Stimulated activated CD8-positive, alpha-beta memory T cell treated with anti-CD3 and anti-CD28 coated beads, Interleukin-4, amount 100 ng/mL, for 4 hours (primary cell): ENCODE results near the gene SLC4A2.

Experiments
- DNase-seq, 2 donors: peaks; one replicate each; pipeline ENCODE4 v3.0.0-alpha.2; 2020; ENCODE audit warnings: low read depth in 2 of 2, low spot score in 1 of 2

The SLC4A2 gene

GRCh38 chr7:151114151-151115090 lies 55.0 kb downstream of the SLC4A2 start:
- DNase-seq: no peak

DNA sequence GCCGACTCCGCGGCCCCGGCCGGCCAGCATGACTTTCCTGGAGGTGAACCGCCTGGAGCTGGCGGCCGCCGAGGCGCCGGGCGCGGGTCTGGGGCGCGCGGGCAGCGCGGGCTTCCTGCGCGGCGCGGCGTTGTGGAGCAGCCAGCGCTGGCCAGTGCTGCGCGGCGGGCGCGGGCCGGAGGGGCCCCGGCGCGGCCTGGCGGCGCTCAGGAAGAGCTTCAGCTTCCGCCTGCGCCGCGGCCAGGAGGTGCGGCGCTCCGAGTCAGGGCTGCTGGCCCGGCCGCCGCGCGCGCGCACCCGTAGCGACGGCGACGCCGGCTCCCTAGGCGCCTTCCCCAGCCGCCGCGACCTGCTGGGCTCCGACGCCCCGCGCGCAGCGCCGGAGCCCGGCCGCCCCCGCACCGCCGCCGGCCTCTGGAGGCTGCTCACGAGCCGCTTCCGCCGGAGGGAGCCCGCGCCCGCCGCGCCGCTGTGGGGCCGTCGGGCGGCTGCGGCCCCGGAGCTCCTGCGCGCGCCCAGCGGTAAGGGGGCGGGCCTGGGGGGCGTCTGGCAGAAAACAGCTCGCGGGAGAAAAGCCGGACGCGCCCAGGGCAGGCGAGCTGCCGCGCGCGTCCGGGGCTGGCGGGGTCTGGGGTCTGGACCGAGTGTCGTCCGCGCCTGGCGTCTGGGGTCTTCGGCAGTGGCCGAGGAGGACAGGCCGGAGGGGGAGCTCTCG lies 55.9 kb downstream of the SLC4A2 start:
- DNase-seq: no peak

- no peak for DNase-seq
These were observed 56.5 kb downstream of the SLC4A2 start for GRCh38 chr7:151115836-151116418.

GRCh38 chr7:151116603-151117440 lies 57.4 kb downstream of the SLC4A2 start:
- no peak for DNase-seq

GRCh38 chr7:151117565-151117964 lies 58.2 kb downstream of the SLC4A2 start:
- no peak for DNase-seq

GRCh38 chr7:151118108-151119054 lies 59.0 kb downstream of the SLC4A2 start:
- no peak for DNase-seq

DNA sequence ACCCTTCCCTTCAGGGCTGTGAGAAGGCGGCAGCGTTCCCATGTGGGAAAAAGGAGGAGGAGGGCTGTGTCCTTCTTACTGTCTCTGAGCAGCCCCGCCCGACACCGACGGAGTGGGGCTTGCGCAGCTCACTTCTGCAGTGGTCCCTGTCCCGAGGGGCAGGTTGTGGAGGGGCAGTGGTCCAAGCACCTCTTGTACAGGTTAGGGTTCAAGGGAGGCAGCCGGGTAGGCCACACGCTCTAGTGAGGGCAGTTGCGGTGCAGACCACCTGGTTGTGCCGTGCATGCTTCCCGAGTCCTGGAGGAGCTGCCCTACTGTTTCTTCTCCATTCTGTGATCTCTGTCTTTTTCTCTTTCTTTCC lies 59.6 kb downstream of the SLC4A2 start:
- DNase-seq: no peak

- no peak for DNase-seq
These were observed 60.5 kb downstream of the SLC4A2 start for GRCh38 chr7:151119902-151120301.

- DNase-seq: no peak
These were observed 61.5 kb downstream of the SLC4A2 start for GRCh38 chr7:151120896-151121295.

DNA sequence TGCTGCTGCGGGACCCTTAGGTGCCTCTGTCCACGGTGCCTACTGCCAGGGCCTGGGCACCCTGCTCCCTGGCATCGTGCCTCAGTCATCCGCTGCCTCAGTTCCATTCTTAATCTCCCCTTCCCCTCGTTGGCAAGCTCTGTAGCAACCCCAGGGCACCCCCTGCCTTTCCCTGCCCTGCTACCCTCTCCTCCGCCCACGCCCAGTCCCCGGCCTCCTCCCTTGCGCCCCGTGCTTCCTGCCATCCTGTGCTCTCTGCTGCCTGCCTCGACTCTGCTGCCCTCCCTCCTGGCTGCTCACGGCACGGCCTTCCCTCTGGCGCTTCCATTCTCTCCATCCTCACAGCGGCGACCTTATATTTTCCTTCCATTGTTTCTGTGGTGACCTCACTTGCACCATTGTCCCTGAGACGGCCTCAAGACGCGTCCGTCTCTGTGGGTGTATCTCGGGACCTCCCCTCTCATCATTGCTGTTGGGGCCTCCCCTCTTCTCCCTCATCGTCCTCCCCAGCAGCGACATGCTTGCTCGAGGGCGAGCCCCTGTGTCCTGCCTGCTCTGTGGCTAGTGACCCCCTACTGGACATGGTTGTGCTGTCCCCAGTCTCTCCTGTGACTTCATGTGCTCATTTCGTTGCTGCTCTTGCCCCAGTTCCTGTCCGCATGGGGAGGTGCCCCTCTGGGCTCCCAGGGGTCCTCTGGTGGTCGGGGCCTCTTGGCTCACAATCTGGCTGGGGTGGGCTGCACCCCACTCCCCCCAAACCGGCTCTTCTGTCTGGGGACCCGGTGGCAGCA lies 62.2 kb downstream of the SLC4A2 start:
- DNase-seq: no peak

- DNase-seq: no peak
These were observed 62.9 kb downstream of the SLC4A2 start for GRCh38 chr7:151122276-151122675.

DNA sequence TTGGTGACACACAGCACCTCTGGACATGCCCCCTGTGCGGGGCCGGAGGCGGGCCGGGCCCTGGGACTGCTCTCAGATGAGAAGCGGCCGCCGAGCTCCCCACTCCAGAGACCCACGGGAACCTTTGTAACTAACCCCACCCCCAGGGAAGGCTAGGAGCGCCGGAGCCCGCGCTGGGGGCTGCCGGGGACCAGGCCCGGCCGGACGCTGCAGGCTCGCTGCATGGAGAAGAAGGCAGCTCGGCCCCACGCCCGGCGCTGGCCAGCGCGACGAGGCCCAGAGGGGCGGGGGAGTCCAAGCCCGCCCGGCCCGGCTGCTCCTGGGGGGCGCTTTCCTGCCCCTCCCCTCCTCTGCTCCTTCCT lies 63.4 kb downstream of the SLC4A2 start:
- no peak for DNase-seq

DNA sequence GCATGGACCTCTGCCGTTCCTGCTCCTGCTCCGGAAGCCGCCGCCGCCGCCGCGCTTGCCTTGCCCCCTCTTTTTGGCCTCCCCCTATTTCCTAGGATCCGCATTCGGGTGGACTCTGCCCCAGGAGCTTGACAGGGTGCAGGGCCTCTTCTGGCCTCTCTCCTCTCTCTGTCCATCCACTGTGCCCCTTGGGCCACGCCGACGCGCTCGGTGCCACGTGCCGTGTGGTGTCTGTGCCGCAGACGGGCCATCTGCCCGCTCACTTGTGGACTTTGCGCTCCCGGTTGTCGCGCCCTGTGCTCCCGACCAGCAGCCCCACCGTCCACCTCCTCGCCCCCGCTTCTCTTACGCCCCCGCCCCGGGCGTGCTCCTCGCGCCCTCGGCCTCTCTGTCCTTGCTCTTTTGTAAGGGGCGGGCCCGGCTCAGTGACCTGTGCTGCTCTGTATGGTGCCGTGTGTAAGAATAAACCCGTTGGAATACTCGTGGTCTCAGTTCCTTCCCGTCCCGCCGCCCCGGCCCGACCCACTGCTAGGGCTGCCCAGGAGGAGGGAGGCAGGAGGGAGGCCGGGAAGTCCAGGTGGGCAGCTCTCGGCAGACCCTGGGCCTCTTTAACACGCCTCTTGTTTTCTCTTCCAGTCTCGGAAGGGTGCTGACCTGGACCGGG lies 63.9 kb downstream of the SLC4A2 start:
- no peak for DNase-seq

GRCh38 chr7:151123822-151124464 lies 64.6 kb downstream of the SLC4A2 start:
- DNase-seq: peak; percentile 47 to 78

GRCh38 chr7:151124481-151124880 lies 65.1 kb downstream of the SLC4A2 start:
- DNase-seq: no peak

DNA sequence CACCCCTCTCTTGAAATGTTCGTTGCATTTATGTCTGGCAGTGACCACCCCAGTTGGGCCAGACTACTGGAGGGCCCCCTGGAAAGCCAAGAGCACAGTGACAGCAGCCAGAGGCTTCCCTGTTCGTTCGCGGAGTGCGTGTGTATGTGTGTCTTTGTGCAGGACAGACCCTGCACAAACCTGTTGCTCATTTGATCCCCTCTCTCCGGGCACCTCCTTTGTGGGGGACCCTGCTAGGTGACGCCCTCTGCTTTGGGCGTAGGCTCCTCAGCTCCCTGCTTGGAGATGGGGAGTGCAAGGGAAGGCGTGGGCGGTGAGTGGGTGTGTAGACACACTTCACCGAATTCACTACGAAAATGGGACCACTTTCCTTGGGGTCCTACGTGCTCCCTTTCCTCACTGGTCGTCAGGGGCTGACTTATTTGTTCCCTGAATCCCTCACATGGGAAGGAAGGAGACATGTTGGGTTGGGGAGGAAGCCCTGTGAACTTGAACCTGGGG lies 65.6 kb downstream of the SLC4A2 start:
- DNase-seq: no peak

GRCh38 chr7:151125470-151125845 lies 66.1 kb downstream of the SLC4A2 start:
- no peak for DNase-seq

- DNase-seq: no peak
These were observed 66.6 kb downstream of the SLC4A2 start for GRCh38 chr7:151125846-151126481.
